Adrenal gland (tissue), 12 donors: Measurements from ENCODE around the gene SOHLH2. TPM values are rescaled to one million over a fixed set of nuclear protein-coding genes. Genes with fewer than 3 reads are reported as not detected.

Source experiments
- DNase-seq, 7 donors: peaks; one replicate each; pipeline ENCODE4 v3.0.0-alpha.2; 2019 to 2020
- H3K27ac ChIP-seq, 5 donors: fragments of 200-600 bp; sonication (generic) in 4 of 5; 1 replicate in 3 of 5; 2 replicates in 2 of 5; pipeline versions ENCODE4 v1.5.1 to v1.8.0; 2016 to 2020; ENCODE audit warnings: mild to moderate bottlenecking in 1 of 5
- H3K27me3 ChIP-seq: fragments of 200-600 bp; 2 replicates; pipeline ENCODE4 v1.8.0; 2021
- H3K36me3 ChIP-seq, 2 donors: fragments of 200-600 bp; replicated peaks in 1 of 2; 1 replicate in 1 of 2; 2 replicates in 1 of 2; pipeline versions ENCODE4 v1.5.1 to v1.8.0; 2018 to 2022
- H3K4me1 ChIP-seq, 2 donors: fragments of 200-600 bp; replicated peaks in 1 of 2; 1 replicate in 1 of 2; 2 replicates in 1 of 2; pipeline versions ENCODE4 v1.5.1 to v1.8.0; 2018 to 2021
- H3K4me3 ChIP-seq, 4 donors: fragments of 200-600 bp; sonication (generic) in 3 of 4; one replicate each; pipeline ENCODE4 v1.5.1; 2016 to 2018
- H3K9me3 ChIP-seq, 3 donors: fragments of 200-600 bp; sonication (generic) in 1 of 3; replicated peaks in 1 of 3; 1 replicate in 2 of 3; 2 replicates in 1 of 3; pipeline versions ENCODE4 v1.5.1 to v1.8.0; 2016 to 2021
- CTCF ChIP-seq, 6 experiments: fragments of 450-650 bp in 4 of 6; fragments of 200-600 bp in 2 of 6; sonication (generic) in 1 of 6; IDR thresholded peaks; 1 replicate in 5 of 6; 2 replicates in 1 of 6; pipeline versions ENCODE4 v1.5.1 to v1.8.0; 2016 to 2021; ENCODE audit warnings: antibody characterized with exemption in 6 of 6, mild to moderate bottlenecking in 2 of 6, moderate library complexity in 1 of 6
- POLR2A ChIP-seq, 2 donors: fragments of 450-650 bp; IDR thresholded peaks; one replicate each; pipeline ENCODE4 v1.6.1; 2017; ENCODE audit warnings: antibody characterized with exemption in 2 of 2, mild to moderate bottlenecking in 2 of 2, moderate library complexity in 1 of 2
- WGBS, 4 donors: extraction: QIAGEN DNeasy Blood & Tissue Kit in 2 of 4; methylation state at CpG; one replicate each; pipeline versions ENCODE4 v1.1.5 to v1.1.7; 2013 to 2017; 5-methylcytosine and 5-hydroxymethylcytosine counted together
- intact Hi-C, 2 donors: fragments of 100-400 bp; cut with DNase I; formaldehyde crosslinking; loops; one replicate each; pipeline versions ENCODE4 v1.14.1 to v1.15.0; 2022 to 2023
- polyA plus RNA-seq, 3 donors: library from polyadenylated mRNA; stranded (reverse); fragments of 200-250 nt in 2 of 3; fragments of 350-450 nt in 1 of 3; fragmentation: Illumina TruSeq in 1 of 3; extraction: RNeasy Lipid Tissue Mini Kit (QIAGEN cat#74804) in 1 of 3; gene quantifications; one replicate each; pipeline ENCODE4 v1.2.3, GENCODE V29; 2013 to 2014
- total RNA-seq, 9 donors: library from RNA; depleted of rRNA in 4 of 9; stranded (reverse); fragments of >200 nt in 4 of 9; fragments of 120-200 nt in 1 of 9; fragmentation: NEBNext Ultra II Directional in 1 of 9; extraction: Animal tissue kit (Norgen Biotek cat#: 25700) in 1 of 9; gene quantifications; one replicate each; pipeline versions ENCODE4 v1.1.0 to v1.2.4, GENCODE V29; 2013 to 2023
- donor health status: healthy with polysubstance abuse.
- donor health status: Bipolar disorder and iron deficiency.
- donor health status: DM: yes; HTN: yes; CAD: no.
- donor health status: DM: no; HTN: no; CAD: no.
- donor health status: DM: no; HTN: no; CAD: no.
- donor health status: DM: yes; HTN: yes; CAD: no.

Gene SOHLH2
- total and polyA plus RNA-seq, 12 donors: 0.18 to 1.6 (median 0.67) TPM; not detected in 3

DNA sequence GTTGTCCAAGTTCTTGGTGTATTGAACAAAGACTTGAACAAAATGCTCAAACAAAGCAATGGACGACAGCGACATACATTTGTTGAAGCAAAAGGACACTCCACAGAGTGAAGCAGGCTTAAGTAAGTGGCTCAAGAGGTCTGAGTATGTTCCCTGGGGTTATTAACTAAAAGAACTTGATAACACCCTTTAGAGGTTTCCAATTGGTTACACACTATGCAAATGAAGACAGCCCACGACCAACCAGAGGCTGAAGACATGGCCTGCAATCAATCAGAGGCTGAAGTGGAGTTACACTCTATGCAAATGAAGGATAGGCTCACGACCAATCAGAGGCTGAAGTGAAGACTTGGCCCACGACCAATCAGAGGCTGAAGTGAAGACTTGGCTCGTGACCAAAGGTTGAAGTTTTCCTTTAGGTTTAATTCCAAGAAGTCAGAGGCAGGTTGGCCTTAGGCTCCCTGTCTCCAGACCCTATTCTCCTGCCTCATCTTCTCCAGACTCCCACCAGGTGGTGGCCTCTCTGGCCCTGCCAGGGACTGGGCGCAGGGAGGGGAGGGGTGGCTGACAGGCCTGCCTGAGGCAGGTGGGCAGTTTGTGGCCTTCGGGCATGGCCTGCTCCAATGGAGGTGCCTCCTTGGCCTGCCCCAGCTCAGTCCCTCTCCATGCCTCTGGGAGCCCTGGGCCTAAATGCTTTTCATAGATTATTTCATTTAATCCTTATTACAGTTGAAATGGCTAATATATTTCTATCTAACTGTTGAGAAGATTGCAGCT lies 45.2 kb upstream of the SOHLH2 start:
- Histone ChIP-seq H3K9me3 (no peaks in the 10 kb centered on the region), H3K27me3 (no peaks in the 10 kb centered on the region), H3K27ac (no peak overlapping the region), H3K36me3 (no peaks in the 10 kb centered on the region), H3K4me1 (no peaks in the 10 kb centered on the region), H3K4me3 (no peak overlapping the region)
- no peak for DNase-seq
- no peak for TF ChIP-seq POLR2A (IDR thresholded peaks at IDR 0.05)
- no peak for TF ChIP-seq CTCF (IDR thresholded peaks at IDR 0.05)
- intact Hi-C loops: no loop called here
- WGBS, 4 donors: 92 to 94% (median 93%) methylated on average over 7 to 8 of the region's 8 CpGs

DNA sequence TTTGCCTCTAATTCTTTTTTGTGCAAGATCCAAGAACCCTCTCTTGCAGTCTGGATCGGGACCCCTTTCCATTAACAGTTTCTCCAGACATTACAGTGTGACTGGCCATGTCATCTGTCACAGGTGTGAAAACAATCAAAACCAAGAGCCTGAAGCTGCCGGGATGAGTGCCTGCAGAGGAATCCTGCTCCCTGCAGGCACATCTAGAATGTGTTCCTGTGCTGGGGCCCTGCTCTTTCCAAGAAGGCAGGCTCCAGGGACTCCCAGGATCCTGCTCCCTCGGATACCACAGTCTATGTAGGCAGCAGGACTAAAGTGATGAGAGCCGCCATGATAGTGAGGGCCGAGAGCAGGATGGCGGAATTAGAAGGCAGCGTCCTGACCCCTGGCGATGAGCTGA lies 44.5 kb upstream of the SOHLH2 start:
- H3K27me3 ChIP-seq: no peaks in the 10 kb centered on the region
- 85 to 89% (median 87%) methylated on average over 6 to 8 of the region's 8 CpGs for WGBS, 4 donors
- no peak overlapping the region for H3K4me3 ChIP-seq

GRCh38 chr13:36251526-36251925 lies 37.2 kb upstream of the SOHLH2 start:
- Histone ChIP-seq H3K9me3 (no peaks in the 10 kb centered on the region), H3K27ac (no peak overlapping the region), H3K4me3 (no peak overlapping the region), H3K4me1 (no peaks in the 10 kb centered on the region), H3K36me3 (no peaks in the 10 kb centered on the region), H3K27me3 (no peaks in the 10 kb centered on the region)
- intact Hi-C loops: no loop called here
- no peak for TF ChIP-seq POLR2A (IDR thresholded peaks at IDR 0.05)
- no peak for TF ChIP-seq CTCF (IDR thresholded peaks at IDR 0.05)
- DNase-seq: no peak

More for the DNA sequence above, 44.5 kb upstream of the SOHLH2 start:
- no peak for TF ChIP-seq POLR2A (IDR thresholded peaks at IDR 0.05)
- no peak for TF ChIP-seq CTCF (IDR thresholded peaks at IDR 0.05)
- intact Hi-C loops: no loop called here
- no peaks in the 10 kb centered on the region for H3K9me3 ChIP-seq
- DNase-seq: no peak
- no peaks in the 10 kb centered on the region for H3K36me3 ChIP-seq
- no peaks in the 10 kb centered on the region for H3K4me1 ChIP-seq
- H3K27ac ChIP-seq: no peak overlapping the region

- Histone ChIP-seq H3K4me1 (no peaks in the 10 kb centered on the region), H3K9me3 (no peaks in the 10 kb centered on the region), H3K27ac (no peak overlapping the region), H3K36me3 (no peaks in the 10 kb centered on the region), H3K4me3 (no peak overlapping the region), H3K27me3 (no peaks in the 10 kb centered on the region)
- TF ChIP-seq CTCF (IDR thresholded peaks at IDR 0.05) (no peak), POLR2A (IDR thresholded peaks at IDR 0.05) (no peak)
- intact Hi-C loops: no loop called here
- DNase-seq: no peak
- 76 to 87% (median 81%) methylated on average over 4 of the region's 4 CpGs for WGBS, 4 donors
Measured at GRCh38 chr13:36251017-36251416, 36.7 kb upstream of the SOHLH2 start.
